ENCODE results near the gene CLDN9. TPM values are rescaled to one million over a fixed set of nuclear protein-coding genes. Genes with fewer than 3 reads are reported as not detected.

The CLDN9 gene
- total and polyA plus RNA-seq, 10 donors: 0.06 to 1.7 (median 0.44) TPM

GRCh38 chr16:2971985-2972784 lies 40.5 kb upstream of the CLDN9 start:
- H3K36me3 ChIP-seq: peaks cover 0 to 59% (median 0%) of the 10 kb centered on the region in 6 donors
- no peak overlapping the region for H3K27ac ChIP-seq
- peaks cover 3 to 33% (median 15%) of the 10 kb centered on the region in 7 donors for H3K27me3 ChIP-seq (replicated peaks in 1 of 7)
- H3K9me3 ChIP-seq: no peaks in the 10 kb centered on the region
- intact Hi-C loops (cut with DNase I; ENCODE audit: low total_unique reads): no loop called here
- H3K4me1 ChIP-seq: peaks cover 12 to 45% (median 36%) of the 10 kb centered on the region in 6 donors
- 78 to 82% (median 79%) methylated on average over 13 to 15 of the region's 15 CpGs for WGBS, 5 donors
- no peak for DNase-seq
- H3K4me3 ChIP-seq: no peak overlapping the region
- TF ChIP-seq POLR2AphosphoS5 (IDR thresholded peaks at IDR 0.05) (no peak), POLR2A (IDR thresholded peaks at IDR 0.05) (no peak), CTCF (IDR thresholded peaks at IDR 0.05 in 8 of 11, conservative IDR thresholded peaks at IDR 0.05 in 3 of 11) (no peak)

DNA sequence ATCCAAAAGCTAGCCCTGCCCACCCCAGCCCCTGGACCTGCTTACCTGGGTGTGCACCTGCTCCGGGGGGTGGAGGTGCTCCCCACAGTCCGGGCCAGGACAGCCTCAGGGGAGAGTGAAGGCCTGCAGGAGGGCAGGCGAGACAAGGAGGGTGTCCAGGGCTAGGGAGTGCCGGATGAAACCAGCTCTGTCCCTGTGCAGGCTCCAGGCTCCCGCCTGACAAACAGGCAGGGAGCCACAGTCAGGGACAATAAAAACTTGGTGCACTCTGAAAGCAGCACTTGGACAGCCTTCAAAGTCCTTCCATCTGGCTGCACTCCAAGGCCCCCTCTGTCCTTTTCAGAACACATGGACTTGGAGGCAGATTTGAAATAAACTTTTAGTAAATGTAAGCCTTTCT lies 39.6 kb upstream of the CLDN9 start:
- 85 to 94% (median 87%) methylated on average over 5 of the region's 5 CpGs for WGBS, 5 donors
- H3K27me3 ChIP-seq (replicated peaks in 1 of 7): peaks cover 0 to 24% (median 6%) of the 10 kb centered on the region in 7 donors
- H3K9me3 ChIP-seq: no peaks in the 10 kb centered on the region
- TF ChIP-seq POLR2A (IDR thresholded peaks at IDR 0.05) (no peak), POLR2AphosphoS5 (IDR thresholded peaks at IDR 0.05) (no peak), CTCF (IDR thresholded peaks at IDR 0.05 in 8 of 11, conservative IDR thresholded peaks at IDR 0.05 in 3 of 11) (no peak)
- no peak overlapping the region for H3K4me3 ChIP-seq
- no peak overlapping the region for H3K27ac ChIP-seq
- intact Hi-C loops (cut with DNase I; ENCODE audit: low total_unique reads): no loop called here
- DNase-seq: no peak
- H3K36me3 ChIP-seq: peaks cover 0 to 65% (median 0%) of the 10 kb centered on the region in 6 donors
- H3K4me1 ChIP-seq: peaks cover 12 to 36% (median 27%) of the 10 kb centered on the region in 6 donors

DNA sequence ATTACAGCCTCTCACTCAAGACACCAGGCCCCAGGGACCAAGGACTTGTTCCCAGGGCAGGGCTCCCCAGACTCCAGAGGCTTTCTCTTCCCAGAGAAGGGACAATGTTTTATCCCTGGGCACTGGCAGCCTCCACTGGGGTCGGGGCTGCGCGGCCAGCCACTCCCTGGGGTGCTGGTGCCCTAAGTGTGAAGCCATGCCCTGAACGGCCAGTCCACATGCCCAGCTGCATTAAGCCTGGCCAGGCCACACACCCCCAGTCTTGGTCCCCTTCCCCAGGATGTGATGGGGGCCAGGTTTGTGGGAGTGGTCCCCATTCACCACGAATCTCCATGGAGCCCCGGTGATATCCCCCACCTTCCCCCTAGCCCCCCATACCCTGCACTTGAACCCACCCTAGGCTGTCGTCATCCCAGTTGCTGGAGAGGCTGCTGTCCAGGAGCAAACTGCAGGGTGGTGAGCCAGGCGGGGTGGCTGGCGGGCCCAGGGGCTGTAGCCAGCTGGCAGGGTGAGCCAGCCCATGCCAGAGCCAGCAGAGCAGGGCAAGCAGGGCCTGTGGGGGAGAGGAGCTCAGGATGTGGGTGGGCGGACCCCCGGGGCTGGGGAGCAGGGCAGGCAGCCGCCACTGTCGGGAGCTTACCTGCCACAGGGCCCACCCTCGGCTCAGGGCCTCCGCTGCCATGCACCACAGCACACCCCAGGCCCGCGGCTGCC lies 39.0 kb upstream of the CLDN9 start:
- H3K4me1 ChIP-seq: peaks cover 6 to 29% (median 20%) of the 10 kb centered on the region in 6 donors
- peaks cover 0 to 17% (median 0%) of the 10 kb centered on the region in 7 donors for H3K27me3 ChIP-seq (replicated peaks in 1 of 7)
- TF ChIP-seq POLR2AphosphoS5 (IDR thresholded peaks at IDR 0.05): no peak
- no peak for TF ChIP-seq POLR2A (IDR thresholded peaks at IDR 0.05)
- TF ChIP-seq CTCF (IDR thresholded peaks at IDR 0.05 in 8 of 11, conservative IDR thresholded peaks at IDR 0.05 in 3 of 11): no peak
- DNase-seq: no peak
- no peak overlapping the region for H3K4me3 ChIP-seq
- H3K9me3 ChIP-seq: no peaks in the 10 kb centered on the region
- peaks cover 0 to 65% (median 0%) of the 10 kb centered on the region in 6 donors for H3K36me3 ChIP-seq
- intact Hi-C loops (cut with DNase I; ENCODE audit: low total_unique reads): no loop called here
- 83 to 97% (median 86%) methylated on average over 5 to 17 of the region's 17 CpGs for WGBS, 5 donors
- no peak overlapping the region for H3K27ac ChIP-seq

Measured in spleen (tissue), 11 donors.